IPS-18c (cell line): ENCODE data around the gene GPR161.
A peak's percentile ranks its signal among the peaks of the same experiment; 100 is the strongest.
"Not testable (repeated sequence)": the region's sequence is repeated elsewhere in the genome, so short reads cannot be mapped to it uniquely, and the experiment has no call there.

Experiments used
- H3K4me3 ChIP-seq: 2 replicates; pipeline ENCODE4 v1.7.0; 2013; ENCODE audit warnings: low read depth, mild to moderate bottlenecking, low read length, moderate library complexity; ENCODE audit not compliant: insufficient read depth
- H3K9me3 ChIP-seq: one replicate; pipeline ENCODE4 v1.6.1; 2013; ENCODE audit warnings: mild to moderate bottlenecking, low read length, moderate library complexity; ENCODE audit not compliant: control insufficient read depth, insufficient read depth

Gene GPR161

DNA sequence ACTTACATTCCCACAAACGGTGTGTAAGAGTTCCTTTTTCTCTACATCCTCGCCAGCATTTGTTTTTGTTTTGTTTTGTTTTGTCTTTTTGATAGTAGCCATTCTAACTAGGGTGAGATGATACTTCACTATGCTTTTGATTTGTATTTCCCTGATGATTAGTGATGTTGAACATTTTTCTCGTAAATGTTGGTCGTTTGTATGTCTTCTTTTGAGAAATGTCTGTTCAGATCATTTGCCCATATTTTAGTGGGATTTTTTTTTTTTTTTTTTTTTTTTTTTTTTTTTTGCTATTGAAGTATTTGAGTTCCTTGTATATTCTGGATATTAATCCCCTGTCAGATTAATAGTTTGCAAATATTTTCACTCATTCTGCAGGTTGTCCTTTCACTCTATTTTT is 19.2 kb upstream of the GPR161 start:
- H3K4me3 ChIP-seq, result no peak overlapping the region
- no peaks in the 10 kb centered on the region for H3K9me3 ChIP-seq

GRCh38 chr1:168154707-168155106 is 18.0 kb upstream of the GPR161 start:
- not testable (repeated sequence) for H3K9me3 ChIP-seq, H3K4me3 ChIP-seq

GRCh38 chr1:168151935-168152334 is 15.2 kb upstream of the GPR161 start:
- no peak overlapping the region for H3K4me3 ChIP-seq
- H3K9me3 ChIP-seq, result no peaks in the 10 kb centered on the region

- no peaks in the 10 kb centered on the region for H3K9me3 ChIP-seq
Observed at GRCh38 chr1:168150283-168150682, 13.6 kb upstream of the GPR161 start.

GRCh38 chr1:168148916-168149315 is 12.2 kb upstream of the GPR161 start:
- Histone ChIP-seq H3K9me3 (no peaks in the 10 kb centered on the region), H3K4me3 (no peak overlapping the region)

More at GRCh38 chr1:168150283-168150682, 13.6 kb upstream of the GPR161 start:
- H3K4me3 ChIP-seq, result no peak overlapping the region

DNA sequence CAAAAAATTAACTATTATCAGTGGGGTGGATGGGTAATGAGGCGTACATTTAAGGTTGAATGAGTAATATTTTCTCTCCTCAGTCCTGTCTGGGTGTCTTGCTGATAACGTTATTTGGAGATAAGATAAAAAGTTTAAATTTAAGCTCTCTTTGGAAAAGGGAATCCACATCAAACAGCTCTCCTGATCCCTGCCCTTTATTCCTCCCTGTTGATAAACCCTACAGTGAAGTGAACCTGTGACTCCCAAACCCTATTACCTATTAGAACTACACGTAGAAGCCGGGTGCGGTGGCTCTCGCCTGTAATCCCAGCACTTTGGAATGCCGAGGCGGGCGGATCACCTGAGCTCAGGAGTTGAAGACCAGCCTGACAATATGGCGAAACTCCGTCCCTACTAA is 9.9 kb upstream of the GPR161 start:
- H3K9me3 ChIP-seq, result no peaks in the 10 kb centered on the region
- no peak overlapping the region for H3K4me3 ChIP-seq

GRCh38 chr1:168146160-168146539 is 9.4 kb upstream of the GPR161 start:
- Histone ChIP-seq H3K9me3 (no peaks in the 10 kb centered on the region), H3K4me3 (no peak overlapping the region)

- no peaks in the 10 kb centered on the region for H3K9me3 ChIP-seq
- H3K4me3 ChIP-seq, result no peak overlapping the region
Observed at GRCh38 chr1:168145184-168146159, 8.7 kb upstream of the GPR161 start.

GRCh38 chr1:168141871-168142385 is 5.2 kb upstream of the GPR161 start:
- Histone ChIP-seq H3K9me3 (no peaks in the 10 kb centered on the region), H3K4me3 (no peak overlapping the region)

DNA sequence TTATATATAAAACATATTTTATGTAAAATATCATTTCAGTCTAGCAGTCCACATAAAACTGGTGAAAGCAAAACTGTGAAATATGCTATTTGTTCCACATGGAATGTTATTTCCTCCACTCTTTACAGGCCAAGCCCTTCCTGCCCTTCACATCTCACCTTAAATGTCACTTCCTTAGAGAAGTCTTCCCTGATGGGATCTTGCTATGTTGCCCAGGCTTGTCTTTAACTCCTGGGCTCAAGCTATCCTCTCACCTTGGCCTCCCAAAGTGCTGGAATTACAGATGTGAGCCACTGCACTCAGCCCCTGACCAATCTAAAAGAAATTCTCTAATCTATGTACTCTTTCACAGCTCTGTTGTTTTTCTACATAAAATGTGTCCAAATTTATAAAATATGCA is 2.3 kb upstream of the GPR161 start:
- no peaks in the 10 kb centered on the region for H3K9me3 ChIP-seq
- H3K4me3 ChIP-seq, result no peak overlapping the region

- Histone ChIP-seq H3K4me3 (no peak overlapping the region), H3K9me3 (no peaks in the 10 kb centered on the region)
Observed at GRCh38 chr1:168138134-168138533, 1.4 kb upstream of the GPR161 start.

DNA sequence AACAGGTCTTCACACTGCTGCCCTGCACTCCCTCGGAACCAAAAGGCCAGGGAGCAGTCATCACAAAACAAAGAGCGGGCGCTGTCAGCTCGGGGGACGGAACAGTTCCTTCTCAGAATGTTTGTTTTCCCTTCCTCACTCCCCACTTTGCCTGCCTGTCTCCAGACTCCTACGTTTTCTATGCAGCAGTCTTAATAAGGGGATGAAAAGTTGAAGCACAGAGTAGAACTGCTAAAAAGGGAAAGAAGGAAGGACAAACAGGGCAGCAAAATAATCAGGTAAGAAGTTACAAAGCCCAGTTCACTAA is 738 bp upstream of the GPR161 start:
- peak overlapping the region; percentile 78 for H3K4me3 ChIP-seq
- no peaks in the 10 kb centered on the region for H3K9me3 ChIP-seq

DNA sequence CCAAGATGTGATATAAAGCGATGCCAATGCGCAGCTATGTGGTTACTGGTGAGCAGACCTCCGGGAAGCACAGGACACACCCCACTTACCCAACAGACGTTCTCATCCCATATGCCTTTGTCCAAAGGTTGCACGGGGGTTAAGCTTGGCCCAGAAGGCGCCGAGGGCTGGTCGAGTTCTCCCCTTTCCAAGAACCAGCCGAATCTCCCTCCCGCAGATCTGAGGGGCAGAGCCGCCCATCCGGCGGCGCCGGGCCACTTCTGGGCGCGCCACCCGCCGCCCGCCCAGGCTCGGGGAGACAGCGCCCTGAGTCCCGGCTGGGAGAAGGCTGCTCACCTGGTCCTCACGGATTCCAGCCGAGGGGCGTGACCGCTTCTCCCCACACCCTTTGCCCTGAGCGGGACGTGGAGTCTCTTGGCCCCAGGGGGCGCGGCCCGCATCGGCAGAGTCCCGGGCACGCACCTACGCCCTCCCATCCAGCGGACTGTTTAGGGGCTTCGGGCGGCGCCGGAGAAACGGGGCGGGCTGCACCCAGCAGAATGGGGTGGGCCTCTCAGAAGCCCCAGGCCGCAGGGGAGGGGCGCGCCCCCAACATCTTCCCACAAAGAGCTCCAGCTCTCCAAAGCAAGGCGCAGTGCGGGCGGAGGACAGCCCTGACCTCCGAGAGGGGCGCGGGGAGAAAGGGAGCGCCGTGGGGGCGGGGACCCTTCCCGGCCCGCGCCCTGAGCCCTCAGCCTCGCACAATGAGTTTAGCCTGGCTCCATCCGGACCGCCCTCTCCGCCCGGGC is 615 bp downstream of the GPR161 start:
- peak overlapping the region; percentile 70 for H3K4me3 ChIP-seq

GRCh38 chr1:168135116-168135920 is 1.4 kb downstream of the GPR161 start:
- no peaks in the 10 kb centered on the region for H3K9me3 ChIP-seq
- H3K4me3 ChIP-seq, result peak overlapping the region; percentile 70

More for the DNA sequence above, 615 bp downstream of the GPR161 start:
- H3K9me3 ChIP-seq, result no peaks in the 10 kb centered on the region

DNA sequence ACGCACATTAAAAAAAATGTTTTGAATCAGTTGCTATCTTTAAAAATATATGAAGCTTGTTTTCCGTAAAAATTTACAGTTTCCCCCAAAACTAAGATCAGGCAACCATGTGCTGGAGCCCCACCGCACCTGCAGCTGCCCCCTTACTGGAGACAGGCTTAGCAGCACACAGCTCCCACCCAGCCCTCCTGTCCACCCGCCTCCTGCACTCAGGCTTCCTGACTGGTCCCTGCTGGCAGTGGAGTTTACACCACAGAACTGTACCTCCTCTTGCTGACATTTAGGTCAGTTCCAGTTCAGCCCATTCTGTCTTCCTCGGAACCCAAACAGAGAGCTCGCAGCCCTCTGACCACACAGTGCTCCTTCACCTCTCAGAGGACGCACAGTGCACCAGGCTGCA is 2.1 kb downstream of the GPR161 start:
- no peak overlapping the region for H3K4me3 ChIP-seq

DNA sequence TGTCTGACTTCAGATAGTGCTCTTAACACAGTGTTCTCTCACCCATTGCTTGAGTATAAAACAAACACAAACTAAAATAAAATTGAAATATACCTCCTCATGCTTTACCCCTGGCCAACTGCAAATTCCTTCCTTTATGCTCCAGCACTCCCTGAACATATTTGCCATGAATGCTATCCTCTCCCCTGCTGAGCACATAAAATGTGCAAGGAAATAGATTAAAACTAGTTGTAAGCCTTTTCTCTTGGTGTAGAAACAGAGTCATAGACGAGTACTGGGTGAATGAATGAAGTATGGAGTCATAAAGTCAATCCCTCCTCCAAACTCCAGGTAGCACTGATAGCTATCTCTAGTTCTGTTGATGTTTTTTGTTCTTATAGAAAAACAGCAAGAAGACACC is 2.6 kb downstream of the GPR161 start:
- no peak overlapping the region for H3K4me3 ChIP-seq

More for the DNA sequence above, 2.1 kb downstream of the GPR161 start:
- H3K9me3 ChIP-seq, result no peaks in the 10 kb centered on the region

DNA sequence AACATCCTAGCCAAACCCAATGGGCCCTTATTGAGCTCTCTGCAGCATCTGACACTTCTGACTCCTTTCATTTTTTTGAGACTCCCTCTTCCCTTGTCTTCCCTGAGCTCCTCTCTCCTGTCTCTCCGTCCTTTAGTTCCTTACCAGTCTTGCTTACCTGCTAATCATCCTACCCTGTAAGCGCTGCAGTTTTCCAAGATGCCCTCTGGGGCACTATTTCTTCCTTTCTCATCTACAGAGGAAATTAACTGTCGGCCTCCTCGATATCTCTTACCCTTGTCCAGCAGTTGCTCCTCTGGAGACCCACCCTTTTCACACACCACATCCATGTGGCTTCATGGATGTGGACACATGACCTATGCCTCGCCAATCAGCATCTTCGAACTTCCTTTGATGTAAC is 6.8 kb downstream of the GPR161 start:
- H3K9me3 ChIP-seq, result peaks cover 2% of the 10 kb centered on the region
- no peak overlapping the region for H3K4me3 ChIP-seq

More for the DNA sequence above, 2.6 kb downstream of the GPR161 start:
- H3K9me3 ChIP-seq, result no peaks in the 10 kb centered on the region
